Lung microvascular endothelial cell (primary cell): Measurements from ENCODE around the gene TSKU. TPM values are rescaled to one million over a fixed set of nuclear protein-coding genes. Genes with fewer than 3 reads are reported as not detected.
"Not testable (repeated sequence)": the region's sequence is repeated elsewhere in the genome, so short reads cannot be mapped to it uniquely, and the experiment has no call there.

Experiments used
- DNase-seq, 2 donors: peaks; one replicate each; pipeline versions ENCODE4 v3.0.0 to v3.0.0-alpha.2; 2010; ENCODE audit warnings: low read depth in 2 of 2
- total RNA-seq: library from RNA; depleted of rRNA; stranded (reverse); fragments of >200 nt; gene quantifications from 2 replicates; pipeline ENCODE4 v1.2.1, GENCODE V29; 2014

The TSKU gene
- total RNA-seq, 1 donor from 2014 or later: 3.2 TPM

DNA sequence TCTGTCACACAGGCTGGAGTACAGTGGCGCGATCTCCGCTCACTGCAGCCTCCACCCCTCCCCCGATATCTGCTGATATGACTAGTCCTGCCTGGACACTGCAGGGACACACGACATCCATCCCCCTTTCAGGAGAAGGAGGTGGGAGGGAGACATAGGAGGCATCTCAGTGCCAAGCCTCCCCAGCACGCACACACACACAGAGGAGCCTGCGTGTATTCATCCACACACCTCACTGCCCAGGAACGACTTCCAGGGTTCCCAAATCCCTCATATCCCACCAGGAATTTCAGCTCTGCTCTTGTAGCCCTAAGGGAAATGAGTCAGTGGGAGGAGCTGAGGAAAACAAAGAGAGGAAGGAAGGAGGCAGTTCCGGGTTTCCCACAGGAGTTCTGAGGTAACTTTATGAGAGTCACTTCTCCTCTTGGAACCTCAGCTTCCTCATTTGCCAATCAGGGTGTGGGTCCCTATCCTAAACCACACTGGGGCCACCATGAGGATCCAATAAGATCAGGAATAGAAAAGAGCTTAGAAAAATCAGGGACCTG lies 40.4 kb downstream of the TSKU start:
- DNase-seq: peak; percentile 98

DNA sequence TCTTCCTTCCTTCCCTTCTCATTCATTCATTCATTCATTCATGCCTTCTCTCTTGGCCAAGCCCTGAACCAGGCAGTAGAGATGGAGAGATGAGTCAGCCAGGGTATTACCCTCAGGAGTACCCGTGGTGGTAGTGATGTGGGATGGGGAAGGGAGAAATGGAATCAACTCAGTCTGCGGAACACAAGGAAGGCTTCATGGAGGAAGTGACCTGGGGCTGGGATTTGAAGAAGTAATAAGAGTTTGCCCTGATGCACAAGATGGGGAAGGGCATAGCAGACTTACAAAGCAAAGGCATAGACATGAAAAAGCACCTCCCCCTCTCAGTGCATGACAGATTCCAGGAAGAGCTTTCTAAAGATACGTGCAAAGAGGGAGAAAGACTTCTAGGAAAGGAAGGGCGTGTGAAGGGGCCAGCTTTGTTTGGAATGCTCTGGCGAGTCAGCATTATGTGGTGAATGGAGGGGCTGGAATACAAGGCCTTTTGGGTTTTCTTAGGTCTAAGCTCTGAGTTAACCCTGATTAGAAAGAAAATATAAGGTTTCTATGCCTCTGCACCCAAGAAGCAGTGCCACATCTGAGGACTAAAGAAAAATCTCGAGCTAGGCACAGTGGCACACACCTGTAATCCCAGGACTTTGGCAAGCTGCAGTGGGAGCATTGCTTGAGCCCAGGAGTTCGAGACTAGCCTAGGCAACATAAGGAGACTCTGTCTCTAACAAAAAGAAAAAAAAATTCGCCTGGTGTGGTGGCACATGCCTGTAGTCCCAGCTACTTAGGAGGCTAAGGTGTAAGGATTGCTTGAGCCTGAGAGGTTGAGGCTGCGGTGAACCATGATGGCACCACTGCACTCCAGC lies 41.2 kb downstream of the TSKU start:
- DNase-seq: peak; percentile 66 to 88

GRCh38 chr11:76824980-76825725 lies 42.0 kb downstream of the TSKU start:
- DNase-seq: peak in 1 of 2 donors; percentile 63

GRCh38 chr11:76825726-76826396 lies 42.7 kb downstream of the TSKU start:
- no peak for DNase-seq

GRCh38 chr11:76826508-76826907 lies 43.4 kb downstream of the TSKU start:
- not testable (repeated sequence) for DNase-seq

DNA sequence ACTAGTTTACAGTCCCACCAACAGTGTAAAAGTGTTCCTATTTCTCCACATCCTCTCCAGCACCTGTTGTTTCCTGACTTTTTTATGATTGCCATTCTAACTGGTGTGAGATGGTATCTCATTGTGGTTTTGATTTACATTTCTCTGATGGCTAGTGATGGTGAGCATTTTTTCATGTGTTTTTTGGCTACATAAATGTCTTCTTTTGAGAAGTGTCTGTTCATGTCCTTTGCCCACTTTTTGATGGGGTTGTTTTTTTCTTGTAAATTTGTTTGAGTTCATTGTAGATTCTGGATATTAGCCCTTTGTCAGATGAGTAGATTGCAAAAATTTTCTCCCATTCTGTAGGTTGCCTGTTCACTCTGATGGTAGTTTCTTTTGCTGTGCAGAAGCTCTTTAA lies 43.8 kb downstream of the TSKU start:
- DNase-seq: not testable (repeated sequence)

DNA sequence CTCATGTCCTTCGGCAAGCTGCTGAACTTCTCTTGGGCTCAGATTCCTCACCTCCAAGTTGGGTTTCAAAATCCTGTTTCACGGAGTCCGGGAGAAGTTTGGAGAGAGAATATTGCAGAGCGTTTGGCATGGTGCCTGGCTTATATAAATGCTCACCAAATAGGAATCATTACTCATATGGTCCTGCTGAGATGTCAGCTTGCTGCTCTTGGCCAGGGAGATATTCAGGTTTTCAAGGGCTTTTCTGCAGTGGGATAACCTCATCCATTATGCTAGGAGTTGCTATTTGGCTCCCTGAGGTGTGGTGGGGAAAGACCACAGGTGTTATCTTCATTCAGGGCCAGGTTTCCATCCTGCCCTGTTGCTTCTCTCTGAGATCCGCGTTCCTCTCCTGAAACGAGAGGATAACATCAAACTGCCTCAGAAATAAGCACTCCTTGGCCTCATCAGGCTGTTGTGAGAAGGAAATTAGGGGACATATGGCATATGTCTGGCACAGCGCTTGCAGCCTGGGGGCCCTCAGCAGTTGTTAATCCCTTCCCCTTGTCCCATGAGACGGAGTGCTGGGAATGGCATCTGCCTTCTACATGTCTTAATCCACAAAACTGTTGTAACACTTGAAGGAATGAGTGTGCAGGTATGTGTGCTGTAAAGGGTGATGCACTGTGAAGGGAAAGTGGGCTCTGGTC lies 47.6 kb downstream of the TSKU start:
- DNase-seq: peak; percentile 40 to 66

- no peak for DNase-seq
Measured at GRCh38 chr11:76831686-76832310, 48.6 kb downstream of the TSKU start.

DNA sequence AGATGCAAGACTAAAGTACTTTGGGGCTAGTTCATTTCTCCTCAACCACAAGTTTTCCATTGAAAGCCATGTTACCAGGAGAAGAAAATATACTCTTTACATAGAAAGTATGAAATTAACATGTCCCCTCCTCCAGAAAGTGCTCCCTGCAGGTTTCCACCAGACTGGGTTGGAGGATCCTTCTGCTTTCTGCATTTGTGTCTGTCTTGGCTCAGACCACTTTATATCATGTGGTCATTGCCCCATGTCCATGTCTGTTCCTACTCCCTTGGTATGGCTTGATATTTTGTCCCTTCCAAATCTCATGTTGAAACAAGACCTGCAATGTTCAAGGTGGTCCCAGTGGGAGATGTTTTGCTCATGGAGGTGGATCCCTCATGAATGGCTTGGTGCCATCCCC lies 49.2 kb downstream of the TSKU start:
- DNase-seq: no peak

DNA sequence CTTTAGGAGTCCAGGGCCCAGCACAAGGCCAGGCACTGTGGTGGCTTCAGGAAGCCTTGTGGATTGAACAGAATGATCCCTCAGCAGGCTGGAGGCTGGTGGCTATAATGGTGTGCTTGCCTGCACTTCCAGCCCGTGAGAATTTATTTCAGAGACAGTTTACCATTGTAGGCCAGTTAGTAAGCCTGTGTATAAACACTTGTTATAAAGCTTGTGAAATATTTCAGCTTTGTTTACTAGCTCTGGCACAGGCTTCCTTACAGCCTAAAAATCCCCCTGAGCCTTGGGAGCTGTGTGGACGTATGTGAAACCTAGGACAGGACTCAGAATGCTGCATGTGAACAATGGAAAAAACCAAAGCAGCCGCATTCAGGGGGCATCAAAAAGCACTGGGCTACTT lies 51.0 kb downstream of the TSKU start:
- DNase-seq: no peak

DNA sequence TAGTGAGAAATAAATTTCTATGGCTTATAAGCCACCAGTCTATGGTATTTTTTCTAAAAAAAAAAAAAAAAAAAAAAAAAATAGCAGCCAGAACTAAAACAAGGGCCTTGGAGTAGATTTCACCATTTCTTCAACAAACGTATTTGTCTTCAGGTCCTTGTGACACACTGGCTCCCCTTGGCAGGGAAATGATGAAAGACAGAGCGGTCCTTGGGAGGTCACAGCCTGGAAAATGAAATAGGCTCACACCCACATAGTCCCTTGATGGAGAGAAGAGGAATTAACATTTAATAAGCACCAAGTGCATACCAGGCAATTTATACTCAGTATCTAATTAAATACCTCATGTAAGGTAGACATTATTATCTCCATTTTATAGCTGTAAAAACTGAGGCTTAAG lies 51.9 kb downstream of the TSKU start:
- DNase-seq: no peak

GRCh38 chr11:76835928-76836612 lies 52.9 kb downstream of the TSKU start:
- peak; percentile 40 to 49 for DNase-seq

- DNase-seq: no peak
Measured at GRCh38 chr11:76836613-76837291, 53.6 kb downstream of the TSKU start.

DNA sequence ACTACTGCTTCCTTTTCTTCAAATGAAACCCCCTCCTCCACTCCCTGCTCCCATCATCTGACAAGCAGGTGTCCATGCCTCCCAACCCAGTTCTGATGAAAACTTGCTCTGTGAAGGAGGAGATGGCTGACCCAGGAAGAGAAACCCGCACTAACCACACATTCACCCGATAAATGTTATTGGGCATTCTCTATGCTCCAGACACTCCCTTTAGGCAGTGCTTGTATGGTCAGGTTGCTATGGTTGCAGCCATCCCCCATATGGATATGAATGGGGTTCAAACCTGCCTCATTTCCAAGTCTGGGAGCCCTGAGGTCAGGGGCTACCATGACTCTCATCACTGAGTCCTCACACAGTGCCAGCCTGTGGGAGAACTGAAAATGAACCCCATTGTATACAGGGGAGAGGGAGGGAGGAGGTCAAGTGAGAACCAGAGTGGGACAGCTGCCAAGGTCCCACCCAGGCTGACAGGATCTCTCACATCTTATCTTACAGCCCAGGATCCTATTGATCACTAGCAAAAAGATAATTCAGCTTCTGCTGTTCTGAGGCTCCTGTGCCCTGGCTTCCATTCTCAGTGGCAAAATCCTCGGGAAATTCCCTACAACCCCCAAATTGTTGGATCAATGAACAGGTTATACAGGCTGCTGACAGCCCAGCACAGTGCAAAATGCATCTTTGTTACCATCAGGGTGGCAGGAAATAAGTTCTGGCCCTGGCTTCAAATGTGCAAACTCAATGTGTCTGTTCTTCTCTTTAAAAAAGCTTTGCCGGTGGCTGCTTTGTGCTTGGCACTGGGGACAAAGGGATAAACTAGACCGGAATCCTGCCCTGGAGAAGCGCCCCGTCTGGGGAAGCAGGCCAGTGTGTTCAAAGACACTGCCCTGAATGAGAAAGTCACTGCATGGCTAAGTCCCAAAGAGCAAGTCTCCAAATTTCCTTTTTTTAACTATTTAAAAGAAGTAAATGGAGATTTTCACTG lies 54.8 kb downstream of the TSKU start:
- DNase-seq: no peak

GRCh38 chr11:76838678-76839068 lies 55.5 kb downstream of the TSKU start:
- peak; percentile 60 to 72 for DNase-seq

- DNase-seq: peak in 1 of 2 donors; percentile 43
Measured at GRCh38 chr11:76839311-76839710, 56.2 kb downstream of the TSKU start.

- DNase-seq: no peak
Measured at GRCh38 chr11:76841923-76842452, 58.8 kb downstream of the TSKU start.

DNA sequence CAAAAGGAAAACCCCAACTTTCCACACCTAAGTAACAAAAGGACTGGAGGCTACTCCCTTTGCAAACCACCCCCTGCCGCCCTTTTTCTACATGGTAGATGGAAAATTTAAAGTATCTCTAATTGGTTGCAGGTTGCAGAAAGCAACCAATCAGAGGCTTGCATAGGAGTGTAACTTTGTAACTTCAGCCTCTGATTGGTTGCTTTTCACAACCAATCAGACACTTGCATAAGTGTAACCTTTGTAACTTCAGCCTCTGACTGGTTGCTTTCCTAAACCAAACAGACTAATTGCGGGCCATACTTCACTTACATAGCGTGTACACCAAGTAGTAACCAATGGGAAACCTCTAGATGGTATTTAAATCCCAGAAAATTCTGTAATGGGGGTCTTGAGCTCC lies 60.8 kb downstream of the TSKU start:
- no peak for DNase-seq
